CD14-positive monocyte (primary cell): ENCODE data around the gene DEPDC7. TPM values are rescaled to one million over a fixed set of nuclear protein-coding genes. Genes with fewer than 3 reads are reported as not detected.
A peak's percentile ranks its signal among the peaks of the same experiment; 100 is the strongest.

Experiments used
- DNase-seq, 3 donors: peaks; one replicate each; pipeline ENCODE4 v3.0.0-alpha.2; 2011 to 2022
- H2AFZ ChIP-seq: 2 replicates; pipeline ENCODE4 v1.6.0; 2012; ENCODE audit warnings: mild to moderate bottlenecking, low read depth, low read length, inconsistent platforms; ENCODE audit not compliant: insufficient read depth, poor library complexity, severe bottlenecking
- H3K27ac ChIP-seq, 2 donors: 1 replicate in 1 of 2; 2 replicates in 1 of 2; pipeline ENCODE4 v1.5.1; 2012 to 2013; ENCODE audit warnings: low read length in 2 of 2, control low read depth in 1 of 2, inconsistent platforms in 1 of 2, low read depth in 1 of 2, mild to moderate bottlenecking in 1 of 2
- H3K27me3 ChIP-seq, 2 donors: one replicate each; pipeline versions ENCODE4 v1.6.0 to v1.6.1; 2011 to 2013; ENCODE audit warnings: low read length in 2 of 2; ENCODE audit not compliant: control insufficient read depth in 2 of 2, insufficient read depth in 2 of 2
- H3K36me3 ChIP-seq, 2 donors: replicated peaks in 1 of 2; 1 replicate in 1 of 2; 2 replicates in 1 of 2; pipeline versions ENCODE4 v1.5.1 to v1.6.1; 2012 to 2013; ENCODE audit warnings: low read length in 2 of 2, control low read depth in 1 of 2, inconsistent platforms in 1 of 2, mild to moderate bottlenecking in 1 of 2; ENCODE audit not compliant: insufficient read depth in 2 of 2, control insufficient read depth in 1 of 2
- H3K4me1 ChIP-seq, 2 donors: 1 replicate in 1 of 2; 2 replicates in 1 of 2; pipeline versions ENCODE4 v1.5.1 to v1.6.1; 2012 to 2013; ENCODE audit warnings: low read length in 2 of 2, control low read depth in 1 of 2, inconsistent platforms in 1 of 2, mild to moderate bottlenecking in 1 of 2, moderate library complexity in 1 of 2; ENCODE audit not compliant: insufficient read depth in 2 of 2, control insufficient read depth in 1 of 2
- H3K4me2 ChIP-seq: replicated peaks from 2 replicates; pipeline ENCODE3; 2012; ENCODE audit warnings: low read length, moderate library complexity, mild to moderate bottlenecking; ENCODE audit not compliant: poor library complexity, severe bottlenecking; ENCODE audit errors: extremely low read depth
- H3K4me3 ChIP-seq, 3 experiments: fragments of 200-600 bp in 1 of 3; sonication (generic) in 1 of 3; replicated peaks in 1 of 3; 1 replicate in 2 of 3; 2 replicates in 1 of 3; pipeline ENCODE4 v1.5.1; 2011 to 2013; ENCODE audit warnings: low read length in 3 of 3, mild to moderate bottlenecking in 3 of 3, control low read depth in 2 of 3, low read depth in 2 of 3, inconsistent platforms in 1 of 3, moderate library complexity in 1 of 3
- H3K79me2 ChIP-seq: 2 replicates; pipeline ENCODE4 v1.6.0; 2012; ENCODE audit warnings: mild to moderate bottlenecking, control low read depth, inconsistent platforms, low read length, moderate library complexity; ENCODE audit not compliant: insufficient read depth
- H3K9ac ChIP-seq: 2 replicates; pipeline ENCODE4 v1.6.0; 2017; ENCODE audit warnings: low read length, mild to moderate bottlenecking; ENCODE audit not compliant: insufficient read depth, poor library complexity, severe bottlenecking
- H3K9me3 ChIP-seq, 2 donors: replicated peaks in 1 of 2; 1 replicate in 1 of 2; 2 replicates in 1 of 2; pipeline versions ENCODE4 v1.5.1 to v1.6.1; 2012 to 2013; ENCODE audit warnings: low read length in 2 of 2, control low read depth in 1 of 2; ENCODE audit not compliant: control insufficient read depth in 1 of 2, insufficient read depth in 1 of 2
- H4K20me1 ChIP-seq: 2 replicates; pipeline ENCODE4 v1.6.0; 2012; ENCODE audit warnings: mild to moderate bottlenecking, low read length, control low read depth, moderate library complexity; ENCODE audit not compliant: insufficient read depth
- H3K27ac Mint-ChIP-seq, 7 donors: one replicate each; pipeline ENCODE4 v1.8.0; 2020; ENCODE audit warnings: mild to moderate bottlenecking in 7 of 7, mixed read lengths in 7 of 7, moderate library complexity in 6 of 7, inconsistent platforms in 2 of 7
- H3K27me3 Mint-ChIP-seq, 3 donors: one replicate each; pipeline ENCODE4 v1.8.0; 2021 to 2022; ENCODE audit warnings: low read depth in 3 of 3, mild to moderate bottlenecking in 3 of 3, mixed read lengths in 3 of 3, moderate library complexity in 3 of 3, inconsistent platforms in 1 of 3
- H3K36me3 Mint-ChIP-seq, 2 donors: one replicate each; pipeline ENCODE4 v1.8.0; 2020; ENCODE audit warnings: mixed read lengths in 2 of 2, inconsistent platforms in 1 of 2, mild to moderate bottlenecking in 1 of 2
- H3K4me1 Mint-ChIP-seq: one replicate; pipeline ENCODE4 v1.8.0; 2020; ENCODE audit warnings: mild to moderate bottlenecking, mixed read lengths
- H3K4me3 Mint-ChIP-seq, 2 donors: one replicate each; pipeline ENCODE4 v1.8.0; 2020; ENCODE audit warnings: mild to moderate bottlenecking in 2 of 2, mixed read lengths in 2 of 2, moderate library complexity in 1 of 2
- H3K9me3 Mint-ChIP-seq, 7 donors: one replicate each; pipeline ENCODE4 v1.8.0; 2020 to 2022; ENCODE audit warnings: mixed read lengths in 7 of 7, mild to moderate bottlenecking in 6 of 7, moderate library complexity in 6 of 7, inconsistent platforms in 2 of 7
- WGBS: methylation state at CpG from one replicate; pipeline ENCODE4 v1.1.5; 2013; ENCODE audit warnings: missing lambda C conversion rate; ENCODE audit not compliant: insufficient coverage; 5-methylcytosine and 5-hydroxymethylcytosine counted together
- intact Hi-C, 2 donors: fragments of 100-400 bp; cut with micrococcal nuclease; formaldehyde crosslinking; loops; one replicate each; pipeline versions ENCODE4 v1.15.0 to v1.15.1; 2023
- polyA plus RNA-seq, 3 donors: library from polyadenylated mRNA; depleted of rRNA in 1 of 3; unstranded in 2 of 3; stranded (reverse) in 1 of 3; fragments of 300-500 nt in 2 of 3; fragments of >200 nt in 1 of 3; fragmentation: Illumina TruSeq in 2 of 3; gene quantifications; 1 replicate in 2 of 3; 2 replicates in 1 of 3; pipeline ENCODE4 v1.2.3, GENCODE V29; 2012 to 2021
- TF ChIP-seq, protein P1 (sequence below): fragments of 200-600 bp; IDR thresholded peaks from one replicate; pipeline ENCODE4 v1.8.0; 2022; ENCODE audit warnings: antibody characterized with exemption, mild to moderate bottlenecking

DEPDC7 gene
- polyA plus RNA-seq, 3 donors = 0.33 to 0.55 (median 0.48) TPM

DNA sequence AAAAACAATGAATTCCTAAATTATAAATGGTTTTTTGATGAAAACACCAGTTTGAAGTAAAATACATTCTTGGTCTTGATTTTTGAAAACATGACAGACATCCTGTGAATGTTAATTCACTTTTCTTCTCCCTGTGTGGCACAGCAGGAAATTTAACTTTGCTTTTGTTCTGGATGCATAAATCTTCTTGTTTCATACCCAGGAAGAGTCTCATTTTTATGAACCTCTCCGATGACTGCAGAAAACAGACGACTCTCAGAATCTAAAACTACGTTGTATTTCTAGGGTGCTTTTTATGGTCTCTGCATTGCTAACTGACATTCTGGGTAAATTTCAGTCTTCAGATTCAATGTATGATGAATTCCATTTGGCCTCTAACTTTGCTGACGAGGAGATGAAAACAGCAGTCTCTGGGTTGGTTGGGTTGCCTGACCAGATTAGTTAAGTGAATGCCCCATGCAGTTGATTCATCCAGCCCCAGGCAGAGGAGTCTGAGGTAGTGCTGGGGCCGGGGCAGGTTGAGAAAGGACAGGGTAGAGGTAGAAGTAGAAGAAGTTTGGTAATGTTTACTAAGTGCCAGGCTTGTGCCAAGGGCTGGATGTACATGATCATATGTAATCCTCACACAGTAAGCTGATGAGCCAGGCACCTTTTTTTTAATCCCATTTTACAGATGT is 43.8 kb downstream of the DEPDC7 start:
- H3K9ac ChIP-seq = no peak overlapping the region
- 89% methylated on average over 5 of the region's 5 CpGs for WGBS
- Mint-ChIP-seq H3K9me3 (no peaks in the 10 kb centered on the region), H3K4me1 (peaks cover 25% of the 10 kb centered on the region), H3K27ac (peak overlapping the region in 2 of 7 donors; percentile 49 to 67), H3K4me3 (no peak overlapping the region), H3K36me3 (peaks cover 55 to 70% of the 10 kb centered on the region in 2 donors), H3K27me3 (peaks cover 0 to 2% (median 0%) of the 10 kb centered on the region in 3 donors)
- TF ChIP-seq, protein P1, sequence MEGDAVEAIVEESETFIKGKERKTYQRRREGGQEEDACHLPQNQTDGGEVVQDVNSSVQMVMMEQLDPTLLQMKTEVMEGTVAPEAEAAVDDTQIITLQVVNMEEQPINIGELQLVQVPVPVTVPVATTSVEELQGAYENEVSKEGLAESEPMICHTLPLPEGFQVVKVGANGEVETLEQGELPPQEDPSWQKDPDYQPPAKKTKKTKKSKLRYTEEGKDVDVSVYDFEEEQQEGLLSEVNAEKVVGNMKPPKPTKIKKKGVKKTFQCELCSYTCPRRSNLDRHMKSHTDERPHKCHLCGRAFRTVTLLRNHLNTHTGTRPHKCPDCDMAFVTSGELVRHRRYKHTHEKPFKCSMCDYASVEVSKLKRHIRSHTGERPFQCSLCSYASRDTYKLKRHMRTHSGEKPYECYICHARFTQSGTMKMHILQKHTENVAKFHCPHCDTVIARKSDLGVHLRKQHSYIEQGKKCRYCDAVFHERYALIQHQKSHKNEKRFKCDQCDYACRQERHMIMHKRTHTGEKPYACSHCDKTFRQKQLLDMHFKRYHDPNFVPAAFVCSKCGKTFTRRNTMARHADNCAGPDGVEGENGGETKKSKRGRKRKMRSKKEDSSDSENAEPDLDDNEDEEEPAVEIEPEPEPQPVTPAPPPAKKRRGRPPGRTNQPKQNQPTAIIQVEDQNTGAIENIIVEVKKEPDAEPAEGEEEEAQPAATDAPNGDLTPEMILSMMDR = no peak
- no peak overlapping the region for H2AFZ ChIP-seq
- intact Hi-C loops = loop anchor here in 1 of 2 donors (5.0 kb wide), 1 partner anchor 42 kb away; the partner anchor contains the start of gene DEPDC7
- H3K27ac ChIP-seq = peak overlapping the region in 1 of 2 donors; percentile 10
- peaks cover 42 to 68% of the 10 kb centered on the region in 2 donors for H3K36me3 ChIP-seq
- H3K4me3 ChIP-seq = no peak overlapping the region
- no peaks in the 10 kb centered on the region for H3K27me3 ChIP-seq
- no peak overlapping the region for H3K4me2 ChIP-seq
- no peaks in the 10 kb centered on the region for H3K79me2 ChIP-seq
- H3K4me1 ChIP-seq = peaks cover 21 to 23% of the 10 kb centered on the region in 2 donors
- DNase-seq = no peak
- no peaks in the 10 kb centered on the region for H3K9me3 ChIP-seq
- H4K20me1 ChIP-seq = no peaks in the 10 kb centered on the region

DNA sequence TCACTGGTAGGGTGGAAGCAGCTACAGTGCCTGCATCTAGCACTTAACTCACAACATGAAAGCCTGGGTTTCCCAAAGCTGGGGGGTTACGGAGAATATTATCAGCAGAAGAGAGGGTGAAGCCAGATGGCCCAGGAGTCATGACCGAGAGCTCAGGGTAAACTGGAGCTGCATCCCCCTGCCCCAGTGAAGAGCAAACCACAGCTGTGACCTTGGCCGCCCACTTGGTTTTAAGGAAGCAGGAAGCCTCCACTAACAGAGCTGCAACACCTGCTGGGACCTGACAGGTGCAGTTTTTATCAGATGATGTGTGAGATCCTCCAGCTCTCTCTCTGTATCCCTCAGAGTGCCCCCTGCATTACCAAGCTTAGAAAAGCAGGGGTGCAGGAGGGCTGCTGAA is 44.6 kb downstream of the DEPDC7 start:
- H4K20me1 ChIP-seq = no peaks in the 10 kb centered on the region
- no peak overlapping the region for H3K9ac ChIP-seq
- no peaks in the 10 kb centered on the region for H3K79me2 ChIP-seq
- H2AFZ ChIP-seq = no peak overlapping the region
- no peak for DNase-seq
- H3K4me1 ChIP-seq = peaks cover 29 to 31% of the 10 kb centered on the region in 2 donors
- H3K9me3 Mint-ChIP-seq = no peaks in the 10 kb centered on the region
- TF ChIP-seq, protein P1 = no peak
- H3K9me3 ChIP-seq = no peaks in the 10 kb centered on the region
- H3K27me3 ChIP-seq = no peaks in the 10 kb centered on the region
- WGBS = 71% methylated on average over 2 of the region's 3 CpGs
- intact Hi-C loops = loop anchor here in 1 of 2 donors (5.0 kb wide), 1 partner anchor 43 kb away; the partner anchor contains the start of gene DEPDC7
- no peak overlapping the region for H3K27ac ChIP-seq
- H3K27ac Mint-ChIP-seq = peak overlapping the region in 3 of 7 donors; percentile 34 to 72 (median 58)
- peaks cover 33% of the 10 kb centered on the region for H3K4me1 Mint-ChIP-seq
- H3K36me3 Mint-ChIP-seq = peaks cover 48 to 63% of the 10 kb centered on the region in 2 donors
- no peak overlapping the region for H3K4me3 ChIP-seq
- peaks cover 37 to 60% of the 10 kb centered on the region in 2 donors for H3K36me3 ChIP-seq
- H3K4me2 ChIP-seq = no peak overlapping the region
- H3K4me3 Mint-ChIP-seq = no peak overlapping the region
- H3K27me3 Mint-ChIP-seq = peaks cover 0 to 2% (median 0%) of the 10 kb centered on the region in 3 donors
